GM23248 (cell line): ENCODE measurements around the gene ERICH2.

ENCODE experiments used
- EZH2 ChIP-seq: fragments of 200-600 bp; sonication (generic); IDR thresholded peaks from 2 replicates; pipeline ENCODE4 v1.6.1; 2018; ENCODE audit warnings: antibody characterized with exemption, mild to moderate bottlenecking; ENCODE audit not compliant: insufficient read depth, poor library complexity, severe bottlenecking
- EZH2phosphoT487 ChIP-seq: fragments of 200-600 bp; sonication (generic); IDR thresholded peaks from 2 replicates; pipeline ENCODE4 v1.6.1; 2018; ENCODE audit warnings: antibody characterized with exemption, moderate library complexity, mild to moderate bottlenecking, low read depth; ENCODE audit not compliant: insufficient read depth

- no peak for TF ChIP-seq EZH2phosphoT487
- TF ChIP-seq EZH2 = no peak
Observed at GRCh38 chr2:170816504-170817092, 46.4 kb downstream of the ERICH2 start, which contains the start of gene GAD1.
